AG10803 (cell line): ENCODE results near the gene C16orf74.

Source experiments
- DNase-seq: peaks from one replicate; pipeline ENCODE4 v3.0.0; 2010; ENCODE audit warnings: low read depth
- H3K4me3 ChIP-seq: 2 replicates; pipeline ENCODE4 v1.5.1; 2011; ENCODE audit warnings: mild to moderate bottlenecking, low read length, control low read depth
- TF ChIP-seq, protein P1 (sequence below): conservative IDR thresholded peaks from 2 replicates; pipeline ENCODE4 v1.5.1; 2011; ENCODE audit warnings: mild to moderate bottlenecking, low read length, control low read depth, inconsistent platforms

Gene C16orf74

DNA sequence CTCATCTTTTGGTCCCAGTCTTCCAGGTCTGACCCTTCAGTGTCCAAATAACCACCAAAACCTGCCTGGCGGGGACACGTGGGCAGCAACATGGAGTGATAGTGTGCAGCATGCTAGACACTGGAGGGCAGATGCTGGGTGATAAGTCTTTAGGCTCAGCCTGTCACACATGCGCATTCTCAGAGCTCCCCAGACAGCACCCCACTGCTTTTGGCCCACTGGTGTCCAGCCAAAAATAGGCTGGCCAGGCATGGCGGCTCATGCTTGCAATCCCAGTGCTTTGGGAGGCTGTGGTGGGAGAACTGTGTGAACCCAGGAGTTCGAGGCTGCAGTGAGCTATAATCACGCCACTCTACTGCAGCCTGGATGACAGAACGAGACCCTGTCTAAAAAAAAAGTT, 74.4 kb downstream of the C16orf74 start:
- no peak overlapping the region for H3K4me3 ChIP-seq
- no peak for DNase-seq
- TF ChIP-seq, protein P1, sequence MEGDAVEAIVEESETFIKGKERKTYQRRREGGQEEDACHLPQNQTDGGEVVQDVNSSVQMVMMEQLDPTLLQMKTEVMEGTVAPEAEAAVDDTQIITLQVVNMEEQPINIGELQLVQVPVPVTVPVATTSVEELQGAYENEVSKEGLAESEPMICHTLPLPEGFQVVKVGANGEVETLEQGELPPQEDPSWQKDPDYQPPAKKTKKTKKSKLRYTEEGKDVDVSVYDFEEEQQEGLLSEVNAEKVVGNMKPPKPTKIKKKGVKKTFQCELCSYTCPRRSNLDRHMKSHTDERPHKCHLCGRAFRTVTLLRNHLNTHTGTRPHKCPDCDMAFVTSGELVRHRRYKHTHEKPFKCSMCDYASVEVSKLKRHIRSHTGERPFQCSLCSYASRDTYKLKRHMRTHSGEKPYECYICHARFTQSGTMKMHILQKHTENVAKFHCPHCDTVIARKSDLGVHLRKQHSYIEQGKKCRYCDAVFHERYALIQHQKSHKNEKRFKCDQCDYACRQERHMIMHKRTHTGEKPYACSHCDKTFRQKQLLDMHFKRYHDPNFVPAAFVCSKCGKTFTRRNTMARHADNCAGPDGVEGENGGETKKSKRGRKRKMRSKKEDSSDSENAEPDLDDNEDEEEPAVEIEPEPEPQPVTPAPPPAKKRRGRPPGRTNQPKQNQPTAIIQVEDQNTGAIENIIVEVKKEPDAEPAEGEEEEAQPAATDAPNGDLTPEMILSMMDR: no peak

DNA sequence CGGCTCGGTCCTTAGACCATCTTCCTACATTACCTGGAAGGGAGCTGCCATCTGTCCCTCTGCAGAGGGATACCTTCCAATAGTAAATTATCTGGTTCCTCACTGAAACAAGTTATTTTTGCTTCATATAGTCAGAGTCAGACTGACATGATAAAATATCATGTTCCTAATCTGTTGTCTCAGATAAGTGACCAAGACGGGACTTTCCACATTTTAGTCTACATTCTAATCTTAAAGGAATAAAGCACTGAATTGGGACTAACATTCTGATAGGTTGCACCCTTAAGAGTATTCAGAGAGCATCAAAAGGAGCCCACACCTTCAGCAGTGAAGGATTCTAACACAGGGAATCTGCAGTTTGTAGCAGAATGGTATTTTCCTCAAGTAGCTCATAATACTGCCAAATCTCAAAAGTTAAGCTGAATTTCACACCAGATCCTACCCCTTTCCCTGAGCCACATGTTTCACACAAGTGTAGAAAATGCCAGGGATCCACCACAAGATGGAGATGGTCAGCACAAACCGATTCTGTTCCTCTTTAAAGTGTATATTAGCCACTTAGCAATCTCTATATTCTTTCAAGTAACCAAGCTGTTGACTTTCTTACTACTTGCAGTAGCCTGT, 75.5 kb downstream of the C16orf74 start:
- no peak overlapping the region for H3K4me3 ChIP-seq
- peak; percentile 31 for DNase-seq
- TF ChIP-seq, protein P1: peak; percentile 55

DNA sequence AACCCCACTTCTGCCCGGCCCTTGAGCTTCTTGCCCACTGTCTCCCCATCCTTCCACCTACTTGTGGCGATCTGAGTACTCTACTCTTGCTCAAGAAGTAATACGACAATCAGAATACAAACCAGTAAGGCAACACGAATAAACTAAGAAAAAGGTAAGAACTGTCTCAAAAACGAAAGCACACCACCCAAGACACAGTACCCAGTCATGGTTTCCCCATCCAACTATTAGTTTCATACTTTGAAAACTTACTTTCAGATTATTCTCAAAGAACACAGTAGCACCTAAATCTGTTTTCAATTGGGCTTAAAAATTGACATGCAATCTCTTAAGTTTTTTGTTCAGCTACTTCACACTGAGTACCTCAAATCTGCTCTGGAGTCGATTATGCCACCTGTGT, 76.1 kb downstream of the C16orf74 start:
- no peak for DNase-seq
- TF ChIP-seq, protein P1: no peak
- H3K4me3 ChIP-seq: no peak overlapping the region

DNA sequence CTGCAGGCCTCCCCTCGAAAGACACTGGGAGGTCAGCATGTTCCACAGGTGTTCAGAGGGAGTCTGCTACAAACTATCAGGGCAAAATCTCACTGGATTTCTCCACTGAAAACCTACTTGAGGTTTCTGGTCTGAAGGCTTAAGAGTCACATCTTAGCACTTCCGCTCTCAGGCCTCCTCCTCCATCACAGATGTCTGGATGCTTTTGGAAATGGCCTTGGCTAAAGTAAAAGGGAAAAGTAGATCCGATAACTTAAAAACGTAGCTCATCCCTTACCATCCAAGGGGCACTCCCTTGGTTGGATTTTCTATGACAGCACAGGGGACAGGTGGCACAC, 76.5 kb downstream of the C16orf74 start:
- TF ChIP-seq, protein P1: no peak
- DNase-seq: no peak
- H3K4me3 ChIP-seq: no peak overlapping the region

DNA sequence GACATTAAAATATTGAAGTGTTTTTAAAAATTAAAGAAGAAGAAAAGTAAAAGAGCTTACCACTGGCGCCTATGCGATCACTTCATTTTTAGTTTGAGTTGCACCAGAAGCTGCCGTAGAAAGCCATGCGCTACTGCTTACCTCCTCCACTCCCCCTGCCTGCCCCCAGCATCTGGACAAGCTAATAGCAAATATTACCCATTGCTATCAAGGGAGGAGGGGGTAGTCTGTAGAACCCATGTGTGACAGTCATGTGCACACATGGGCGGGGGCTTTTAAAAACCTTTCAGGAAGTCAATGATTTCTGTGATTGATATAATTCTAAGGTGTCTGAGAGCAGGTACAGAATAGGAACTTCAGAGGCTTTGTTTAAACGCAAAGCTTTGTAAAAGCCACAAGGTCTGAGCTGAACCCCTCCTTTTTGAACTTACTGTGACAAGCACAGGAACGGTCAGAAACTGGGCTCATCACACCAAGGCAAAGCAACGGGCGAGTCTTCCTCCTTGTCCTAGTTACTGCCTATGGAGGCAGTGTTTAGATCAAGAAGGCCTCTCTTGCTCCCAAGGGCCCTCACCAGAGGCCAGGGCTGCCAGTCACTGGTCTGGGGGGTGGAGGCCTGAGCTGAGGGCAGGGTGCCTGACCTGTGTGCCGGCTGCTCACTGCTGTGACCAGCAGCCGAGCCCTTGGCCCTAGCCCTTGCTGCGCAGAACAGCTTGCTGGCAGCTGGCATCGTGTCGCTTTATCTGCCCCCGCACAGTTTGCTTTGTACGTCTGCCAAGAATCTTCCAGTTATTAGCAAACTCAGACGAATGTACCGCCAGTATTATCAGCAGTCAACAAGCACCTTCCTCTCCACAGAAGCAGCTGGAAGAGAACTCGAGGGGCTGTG, 77.1 kb downstream of the C16orf74 start:
- TF ChIP-seq, protein P1: no peak
- no peak overlapping the region for H3K4me3 ChIP-seq
- peak; percentile 4 for DNase-seq

DNA sequence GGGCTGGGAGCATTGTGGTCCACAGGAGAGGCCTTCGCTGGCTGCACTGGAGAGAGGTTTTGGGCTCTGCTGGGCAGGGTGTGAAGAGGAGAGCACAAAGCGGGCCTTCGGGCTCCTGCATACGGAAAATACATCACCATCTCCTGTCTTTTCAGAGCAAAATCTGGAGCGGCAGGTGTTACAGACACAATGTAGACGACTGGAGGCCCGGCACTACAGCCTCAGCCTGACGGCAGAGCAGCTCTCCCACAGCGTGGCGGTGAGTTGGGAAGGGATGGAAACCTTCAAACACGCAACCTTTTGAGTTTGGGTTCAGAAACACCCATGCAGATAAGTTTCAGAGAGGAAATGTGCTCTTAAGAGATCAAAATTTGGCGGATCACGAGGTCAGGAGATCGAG, 80.1 kb downstream of the C16orf74 start:
- TF ChIP-seq, protein P1: no peak
- H3K4me3 ChIP-seq: no peak overlapping the region
- DNase-seq: no peak
